Parathyroid adenoma (tissue), 2 donors: ENCODE results near the gene CELSR2.

ENCODE experiments used
- H2AFZ ChIP-seq: fragments of 300-600 bp; sonication (generic); one replicate; pipeline ENCODE4 v1.7.0; 2017; ENCODE audit warnings: antibody characterized with exemption, mild to moderate bottlenecking
- H3K27ac ChIP-seq: fragments of 300-600 bp; sonication (generic); one replicate; pipeline ENCODE4 v1.7.0; 2017
- H3K27me3 ChIP-seq: fragments of 300-600 bp; sonication (generic); one replicate; pipeline ENCODE4 v1.7.0; 2017; ENCODE audit warnings: low read length; ENCODE audit not compliant: control insufficient read depth, insufficient read depth
- H3K36me3 ChIP-seq: fragments of 300-600 bp; sonication (generic); one replicate; pipeline ENCODE4 v1.7.0; 2017; ENCODE audit warnings: low read length; ENCODE audit not compliant: control insufficient read depth, insufficient read depth
- H3K4me1 ChIP-seq: fragments of 300-600 bp; sonication (generic); one replicate; pipeline ENCODE4 v1.7.0; 2017; ENCODE audit warnings: control low read depth
- H3K4me2 ChIP-seq: fragments of 300-600 bp; sonication (generic); one replicate; pipeline ENCODE4 v1.7.0; 2017; ENCODE audit warnings: low read length
- H3K4me3 ChIP-seq: fragments of 300-600 bp; sonication (generic); one replicate; pipeline ENCODE4 v1.7.0; 2017; ENCODE audit warnings: low read depth, low read length
- H3K79me2 ChIP-seq: fragments of 300-600 bp; sonication (generic); one replicate; pipeline ENCODE4 v1.7.0; 2017; ENCODE audit warnings: control low read depth
- H3K9ac ChIP-seq: fragments of 300-600 bp; sonication (generic); one replicate; pipeline ENCODE4 v1.7.0; 2017; ENCODE audit warnings: mild to moderate bottlenecking
- H3K9me3 ChIP-seq: fragments of 300-600 bp; sonication (generic); one replicate; pipeline ENCODE4 v1.7.0; 2017; ENCODE audit warnings: low read length; ENCODE audit not compliant: control insufficient read depth
- CTCF ChIP-seq: fragments of 300-600 bp; sonication (generic); IDR thresholded peaks from one replicate; pipeline ENCODE4 v1.7.0; 2017; ENCODE audit warnings: antibody characterized with exemption, mild to moderate bottlenecking
- donor health status: primary hyperparathyroidism.

The CELSR2 gene

DNA sequence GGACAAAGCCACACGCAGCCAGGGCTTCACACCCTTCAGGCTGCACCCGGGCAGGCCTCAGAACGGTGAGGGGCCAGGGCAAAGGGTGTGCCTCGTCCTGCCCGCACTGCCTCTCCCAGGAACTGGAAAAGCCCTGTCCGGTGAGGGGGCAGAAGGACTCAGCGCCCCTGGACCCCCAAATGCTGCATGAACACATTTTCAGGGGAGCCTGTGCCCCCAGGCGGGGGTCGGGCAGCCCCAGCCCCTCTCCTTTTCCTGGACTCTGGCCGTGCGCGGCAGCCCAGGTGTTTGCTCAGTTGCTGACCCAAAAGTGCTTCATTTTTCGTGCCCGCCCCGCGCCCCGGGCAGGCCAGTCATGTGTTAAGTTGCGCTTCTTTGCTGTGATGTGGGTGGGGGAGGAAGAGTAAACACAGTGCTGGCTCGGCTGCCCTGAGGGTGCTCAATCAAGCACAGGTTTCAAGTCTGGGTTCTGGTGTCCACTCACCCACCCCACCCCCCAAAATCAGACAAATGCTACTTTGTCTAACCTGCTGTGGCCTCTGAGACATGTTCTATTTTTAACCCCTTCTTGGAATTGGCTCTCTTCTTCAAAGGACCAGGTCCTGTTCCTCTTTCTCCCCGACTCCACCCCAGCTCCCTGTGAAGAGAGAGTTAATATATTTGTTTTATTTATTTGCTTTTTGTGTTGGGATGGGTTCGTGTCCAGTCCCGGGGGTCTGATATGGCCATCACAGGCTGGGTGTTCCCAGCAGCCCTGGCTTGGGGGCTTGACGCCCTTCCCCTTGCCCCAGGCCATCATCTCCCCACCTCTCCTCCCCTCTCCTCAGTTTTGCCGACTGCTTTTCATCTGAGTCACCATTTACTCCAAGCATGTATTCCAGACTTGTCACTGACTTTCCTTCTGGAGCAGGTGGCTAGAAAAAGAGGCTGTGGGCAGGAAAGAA, 25.5 kb downstream of the CELSR2 start:
- no peak overlapping the region for H2AFZ ChIP-seq
- H3K4me2 ChIP-seq = peak overlapping the region; percentile 30
- no peaks in the 10 kb centered on the region for H3K9me3 ChIP-seq
- H3K36me3 ChIP-seq = no peaks in the 10 kb centered on the region
- no peaks in the 10 kb centered on the region for H3K27me3 ChIP-seq
- no peaks in the 10 kb centered on the region for H3K79me2 ChIP-seq
- no peak overlapping the region for H3K4me3 ChIP-seq
- no peak overlapping the region for H3K27ac ChIP-seq
- H3K9ac ChIP-seq = no peak overlapping the region
- H3K4me1 ChIP-seq = peaks cover 3% of the 10 kb centered on the region
- TF ChIP-seq CTCF = no peak

GRCh38 chr1:109275706-109276345, 26.5 kb downstream of the CELSR2 start:
- Histone ChIP-seq H3K79me2 (no peaks in the 10 kb centered on the region), H3K27me3 (no peaks in the 10 kb centered on the region), H2AFZ (no peak overlapping the region), H3K36me3 (no peaks in the 10 kb centered on the region), H3K9me3 (no peaks in the 10 kb centered on the region), H3K9ac (no peak overlapping the region), H3K27ac (no peak overlapping the region), H3K4me3 (no peak overlapping the region), H3K4me2 (no peak overlapping the region), H3K4me1 (peaks cover 3% of the 10 kb centered on the region)
- no peak for TF ChIP-seq CTCF

- Histone ChIP-seq H3K4me3 (no peak overlapping the region), H3K27ac (no peak overlapping the region), H3K4me1 (peaks cover 3% of the 10 kb centered on the region), H3K9ac (no peak overlapping the region), H2AFZ (peak overlapping the region; percentile 77), H3K79me2 (no peaks in the 10 kb centered on the region), H3K36me3 (no peaks in the 10 kb centered on the region), H3K9me3 (no peaks in the 10 kb centered on the region), H3K4me2 (no peak overlapping the region), H3K27me3 (no peaks in the 10 kb centered on the region)
- peak; percentile 77 for TF ChIP-seq CTCF
Measured at GRCh38 chr1:109277434-109278204, 28.3 kb downstream of the CELSR2 start.

GRCh38 chr1:109279615-109280278, 30.4 kb downstream of the CELSR2 start:
- Histone ChIP-seq H3K27me3 (no peaks in the 10 kb centered on the region), H3K9me3 (no peaks in the 10 kb centered on the region), H3K4me3 (no peak overlapping the region), H3K4me1 (peaks cover 3% of the 10 kb centered on the region), H3K36me3 (no peaks in the 10 kb centered on the region), H3K4me2 (no peak overlapping the region), H3K27ac (no peak overlapping the region), H3K79me2 (no peaks in the 10 kb centered on the region), H2AFZ (no peak overlapping the region), H3K9ac (no peak overlapping the region)
- no peak for TF ChIP-seq CTCF
